ENCODE data around the gene RRAGC.

DNA sequence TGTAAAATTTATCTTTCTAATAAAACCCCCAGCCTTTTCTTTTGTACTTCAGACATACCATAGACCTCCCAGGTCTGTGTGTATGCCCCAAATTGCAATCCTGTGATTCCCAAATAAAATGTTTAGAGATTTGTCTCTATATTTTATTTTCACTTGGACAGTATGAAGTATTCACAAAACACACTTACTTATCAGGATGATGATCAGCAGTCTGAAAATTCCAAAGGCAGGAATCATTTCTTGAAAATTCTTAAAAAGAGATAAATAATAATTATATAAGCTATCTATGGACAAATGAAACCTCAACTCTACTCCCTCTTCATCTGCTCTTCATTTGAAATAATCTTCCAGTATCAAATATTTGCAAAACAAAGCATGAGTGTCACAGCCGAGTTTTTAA, 33.4 kb upstream of the RRAGC start:
- TF ChIP-seq, protein P1, sequence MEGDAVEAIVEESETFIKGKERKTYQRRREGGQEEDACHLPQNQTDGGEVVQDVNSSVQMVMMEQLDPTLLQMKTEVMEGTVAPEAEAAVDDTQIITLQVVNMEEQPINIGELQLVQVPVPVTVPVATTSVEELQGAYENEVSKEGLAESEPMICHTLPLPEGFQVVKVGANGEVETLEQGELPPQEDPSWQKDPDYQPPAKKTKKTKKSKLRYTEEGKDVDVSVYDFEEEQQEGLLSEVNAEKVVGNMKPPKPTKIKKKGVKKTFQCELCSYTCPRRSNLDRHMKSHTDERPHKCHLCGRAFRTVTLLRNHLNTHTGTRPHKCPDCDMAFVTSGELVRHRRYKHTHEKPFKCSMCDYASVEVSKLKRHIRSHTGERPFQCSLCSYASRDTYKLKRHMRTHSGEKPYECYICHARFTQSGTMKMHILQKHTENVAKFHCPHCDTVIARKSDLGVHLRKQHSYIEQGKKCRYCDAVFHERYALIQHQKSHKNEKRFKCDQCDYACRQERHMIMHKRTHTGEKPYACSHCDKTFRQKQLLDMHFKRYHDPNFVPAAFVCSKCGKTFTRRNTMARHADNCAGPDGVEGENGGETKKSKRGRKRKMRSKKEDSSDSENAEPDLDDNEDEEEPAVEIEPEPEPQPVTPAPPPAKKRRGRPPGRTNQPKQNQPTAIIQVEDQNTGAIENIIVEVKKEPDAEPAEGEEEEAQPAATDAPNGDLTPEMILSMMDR (IDR thresholded peaks at IDR 0.05): no peak
- TF ChIP-seq ZFX (IDR thresholded peaks at IDR 0.05; ENCODE audit: borderline replicate concordance): no peak
